Mesodermal cell (in vitro differentiated cells): Measurements from ENCODE around the gene TMED10.
A peak's percentile ranks its signal among the peaks of the same experiment; 100 is the strongest.
"Not testable (repeated sequence)": the region's sequence is repeated elsewhere in the genome, so short reads cannot be mapped to it uniquely, and the experiment has no call there.

ENCODE experiments used
- H3K27ac ChIP-seq: 2 replicates; pipeline ENCODE4 v1.7.0; 2013; ENCODE audit warnings: mild to moderate bottlenecking, low read depth, low read length, moderate library complexity; ENCODE audit not compliant: severe bottlenecking
- H3K36me3 ChIP-seq: 2 replicates; pipeline ENCODE4 v1.7.1; 2013; ENCODE audit warnings: mild to moderate bottlenecking, low read length, moderate library complexity; ENCODE audit not compliant: control insufficient read depth, insufficient read depth
- H3K4me1 ChIP-seq: one replicate; pipeline ENCODE4 v1.7.1; 2013; ENCODE audit warnings: mild to moderate bottlenecking, low read length; ENCODE audit not compliant: insufficient read depth, control insufficient read depth, poor library complexity, severe bottlenecking
- H3K4me3 ChIP-seq: 2 replicates; pipeline ENCODE4 v1.7.0; 2013; ENCODE audit warnings: low read length, control low read depth, mild to moderate bottlenecking; ENCODE audit not compliant: insufficient read depth, poor library complexity, severe bottlenecking; ENCODE audit errors: extremely low read depth
- H3K9me3 ChIP-seq: 2 replicates; pipeline ENCODE4 v1.7.1; 2013; ENCODE audit warnings: mild to moderate bottlenecking, low read length, moderate library complexity; ENCODE audit not compliant: control insufficient read depth
- WGBS, 2 experiments: methylation state at CpG; one replicate each; pipeline ENCODE4 v1.1.5; 2013; ENCODE audit warnings: missing lambda C conversion rate in 2 of 2; ENCODE audit not compliant: insufficient coverage in 2 of 2; 5-methylcytosine and 5-hydroxymethylcytosine counted together

Gene TMED10

DNA sequence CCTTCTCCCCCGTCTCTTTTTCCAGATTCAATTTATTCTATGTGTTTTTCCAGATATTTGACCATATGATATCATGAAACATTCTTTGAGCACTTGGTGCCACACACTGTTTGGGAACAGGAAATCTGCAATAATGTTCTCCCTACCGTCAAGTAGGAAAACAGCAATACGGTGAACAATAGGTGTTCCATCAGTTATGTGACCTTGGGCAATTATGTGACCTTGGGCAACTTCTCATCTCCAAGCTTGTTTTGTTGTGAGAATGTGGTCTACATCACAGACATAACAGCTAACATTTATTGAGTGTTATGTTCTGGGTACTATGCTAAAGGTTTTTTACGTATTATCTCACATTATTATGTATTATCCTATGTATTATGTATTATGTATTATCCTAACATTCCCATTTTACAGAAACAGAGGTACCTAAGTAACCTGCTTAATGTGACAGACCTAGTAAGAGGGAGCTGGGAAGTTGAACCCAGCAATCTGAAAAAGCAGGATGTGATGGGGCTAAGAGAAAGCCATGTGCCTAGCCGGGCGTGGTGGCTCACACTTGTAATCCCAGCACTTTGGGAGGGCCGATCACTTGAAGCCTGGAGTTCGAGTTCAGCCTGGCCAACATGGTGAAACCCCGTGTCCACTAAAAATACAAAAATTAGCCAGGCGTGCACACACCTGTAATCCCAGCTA, 48.4 kb downstream of the TMED10 start:
- Histone ChIP-seq H3K36me3 (peaks cover 30% of the 10 kb centered on the region), H3K4me3 (peak overlapping the region; percentile 59), H3K27ac (no peak overlapping the region), H3K9me3 (no peaks in the 10 kb centered on the region), H3K4me1 (peaks cover 19% of the 10 kb centered on the region)
- 95 to 96% methylated on average over 6 to 8 of the region's 10 CpGs for WGBS, 2 experiments

DNA sequence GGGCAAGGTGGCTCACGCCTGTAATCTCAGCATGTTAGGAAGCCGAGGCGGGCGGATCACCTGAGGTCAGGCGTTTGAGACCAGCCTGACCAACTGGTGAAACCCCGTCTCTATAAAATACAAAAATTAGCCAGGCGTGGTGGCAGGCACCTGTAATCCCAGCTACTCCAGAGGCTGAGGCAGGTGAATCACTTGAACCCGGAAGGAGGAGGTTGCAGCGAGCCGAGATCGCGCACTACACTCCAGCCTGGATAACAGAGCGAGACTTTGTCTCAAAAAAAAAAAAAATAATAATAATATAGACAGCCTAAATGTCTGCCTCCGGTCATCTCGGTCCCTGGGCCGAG, 49.0 kb downstream of the TMED10 start:
- Histone ChIP-seq H3K27ac (peak overlapping the region; percentile 86), H3K36me3 (peaks cover 28% of the 10 kb centered on the region), H3K4me1 (peaks cover 19% of the 10 kb centered on the region), H3K4me3 (peak overlapping the region; percentile 59)
- not testable (repeated sequence) for H3K9me3 ChIP-seq
- 58 to 76% methylated on average over 8 to 10 of the region's 16 CpGs for WGBS, 2 experiments

DNA sequence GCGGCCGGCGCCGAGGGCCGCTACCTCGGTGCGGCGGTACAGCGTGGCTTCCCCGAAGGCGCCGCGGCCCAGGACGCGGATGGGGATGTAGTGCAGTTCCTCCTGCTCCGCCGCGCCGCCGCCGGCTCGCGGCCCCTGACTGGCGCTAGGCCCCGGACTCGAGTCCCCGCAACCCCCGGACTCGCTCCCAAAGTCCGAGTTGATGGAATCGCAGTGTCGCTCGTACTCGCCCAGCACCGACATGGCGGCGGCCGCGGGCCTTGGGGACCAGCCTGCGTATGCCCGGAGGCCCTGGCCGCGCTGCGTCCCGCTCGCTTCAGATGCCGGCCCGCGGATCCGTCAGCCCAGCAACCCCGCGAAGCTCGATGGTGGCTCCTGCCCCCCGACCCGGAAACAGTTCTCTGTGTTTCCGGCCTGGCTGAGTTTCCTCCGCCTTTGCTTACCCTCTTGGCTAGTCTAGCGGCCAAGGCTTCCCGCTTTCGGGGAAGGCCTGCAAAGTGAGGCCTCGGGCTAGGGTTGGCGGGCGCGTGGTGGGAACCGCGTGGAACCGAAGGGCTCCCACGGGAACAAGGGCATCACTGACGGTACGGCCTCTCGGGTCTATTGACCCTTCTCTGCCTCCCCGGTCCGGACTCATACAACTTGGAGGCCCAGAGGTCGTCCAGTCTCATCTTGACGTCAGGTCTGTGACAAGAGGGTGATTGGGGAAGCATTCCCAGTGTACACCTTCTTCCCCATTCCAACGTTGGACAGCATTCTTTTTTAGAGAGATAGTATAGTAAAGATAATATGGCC, 49.5 kb downstream of the TMED10 start, which contains the start of gene NEK9:
TSS of gene NEK9 (minus strand) at position 370 of the 795 bp plus-strand sequence. CDS start at position 243, 127 bp downstream.
- H3K9me3 ChIP-seq, result no peaks in the 10 kb centered on the region
- H3K36me3 ChIP-seq, result peaks cover 27% of the 10 kb centered on the region
- 3 to 6% methylated on average over 72 to 73 of the region's 76 CpGs for WGBS, 2 experiments

DNA sequence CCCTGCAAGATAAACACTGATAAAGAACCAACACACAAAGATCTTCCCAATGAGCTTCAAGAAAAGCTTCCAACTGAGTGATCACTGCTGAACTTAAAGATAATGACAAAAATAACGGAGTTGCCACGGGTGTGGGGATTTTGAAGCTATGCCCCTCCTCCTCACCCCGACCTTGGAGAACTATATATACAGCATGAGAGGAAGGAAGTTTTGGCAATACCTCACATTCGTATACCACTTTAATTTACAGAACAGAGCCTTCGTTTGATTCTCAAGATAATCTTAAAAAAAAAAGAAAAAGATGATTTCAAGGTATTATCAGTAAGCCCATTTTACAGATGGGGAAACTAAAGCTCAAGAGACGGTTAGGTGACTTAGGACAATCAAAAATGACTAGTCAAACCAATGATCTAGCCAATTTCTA, 50.3 kb downstream of the TMED10 start:
- Histone ChIP-seq H3K4me3 (peak overlapping the region; percentile 59), H3K36me3 (peaks cover 22% of the 10 kb centered on the region), H3K9me3 (no peaks in the 10 kb centered on the region), H3K27ac (peak overlapping the region; percentile 86), H3K4me1 (peaks cover 19% of the 10 kb centered on the region)
- 10% methylated on average over 1 of the region's 6 CpGs; no CpG with 5 or more reads in 1 of the 2 experiments for WGBS, 2 experiments

More for the DNA sequence above, 49.5 kb downstream of the TMED10 start, which contains the start of gene NEK9:
- H3K27ac ChIP-seq, result peak within 1 kb of the TSS; percentile 86
- peaks cover 19% of the 10 kb centered on the region for H3K4me1 ChIP-seq
- peak within 1 kb of the TSS; percentile 59 for H3K4me3 ChIP-seq

DNA sequence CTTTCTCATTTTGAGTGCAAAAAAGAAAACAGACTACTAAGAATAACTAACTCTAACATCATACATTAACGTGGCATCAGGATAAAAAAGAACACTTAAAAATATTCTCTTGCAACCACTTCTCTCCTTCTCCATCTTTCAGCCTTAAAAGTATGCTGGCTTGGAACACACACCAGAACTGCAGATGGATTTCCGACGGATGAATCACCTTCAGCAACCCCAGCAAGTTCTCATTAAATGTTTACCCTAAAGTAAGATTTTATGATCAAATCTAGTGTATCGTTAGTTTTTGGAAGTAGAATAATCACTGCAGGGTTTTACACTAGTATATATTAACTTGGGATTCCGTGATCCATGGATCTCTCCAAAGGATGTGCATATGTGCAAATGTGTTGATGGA, 50.8 kb downstream of the TMED10 start:
- H3K27ac ChIP-seq, result peak overlapping the region; percentile 86
- no peaks in the 10 kb centered on the region for H3K9me3 ChIP-seq
- peak overlapping the region; percentile 59 for H3K4me3 ChIP-seq
- H3K36me3 ChIP-seq, result peaks cover 20% of the 10 kb centered on the region
- WGBS, 2 experiments, result 86 to 89% methylated on average over 1 to 2 of the region's 5 CpGs
- peaks cover 19% of the 10 kb centered on the region for H3K4me1 ChIP-seq

DNA sequence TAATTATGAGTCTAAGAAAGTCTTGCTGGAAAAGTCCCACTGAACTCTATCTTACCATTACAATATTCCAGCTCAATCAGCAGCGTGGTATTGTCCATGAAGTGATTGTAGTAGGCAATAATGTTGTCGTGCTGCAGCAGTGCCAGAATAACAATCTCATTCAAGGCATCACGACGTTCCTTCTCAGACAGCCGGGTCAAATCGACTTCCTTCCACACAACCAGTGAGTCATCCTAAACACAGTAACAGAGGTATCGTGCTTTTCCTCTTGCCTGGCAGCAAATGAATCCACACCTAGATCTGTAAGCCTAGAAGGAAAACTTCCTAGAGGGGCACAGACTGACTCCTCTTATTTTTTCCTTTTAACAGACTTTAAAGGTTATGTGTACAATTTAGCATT, 52.4 kb downstream of the TMED10 start:
- H3K4me1 ChIP-seq, result peaks cover 19% of the 10 kb centered on the region
- peak overlapping the region; percentile 23 for H3K27ac ChIP-seq
- no peaks in the 10 kb centered on the region for H3K9me3 ChIP-seq
- H3K4me3 ChIP-seq, result no peak overlapping the region
- H3K36me3 ChIP-seq, result peaks cover 22% of the 10 kb centered on the region
- WGBS, 2 experiments, result 43 to 77% methylated on average over 3 to 5 of the region's 7 CpGs

DNA sequence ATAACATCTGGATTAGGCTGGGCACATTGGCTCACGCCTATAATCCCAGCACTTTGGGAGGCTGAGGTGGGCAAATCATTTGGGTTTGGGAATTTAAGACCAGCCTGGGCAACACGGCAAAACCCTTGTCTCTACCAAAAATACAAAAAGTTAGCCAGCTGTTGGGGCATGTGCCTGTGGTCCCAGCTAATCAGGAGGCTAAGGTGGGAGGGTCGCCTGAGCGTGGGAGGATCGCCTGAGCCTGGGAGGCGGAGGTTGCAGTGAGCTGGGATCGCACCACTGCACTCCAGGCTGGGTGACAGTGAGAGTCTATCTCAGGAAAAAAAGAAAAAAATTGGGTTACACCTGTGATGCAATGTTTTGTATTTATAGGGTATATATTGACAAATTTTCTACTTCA, 54.9 kb downstream of the TMED10 start:
- peaks cover 19% of the 10 kb centered on the region for H3K4me1 ChIP-seq
- H3K9me3 ChIP-seq, result no peaks in the 10 kb centered on the region
- WGBS, 2 experiments, result 93 to 96% methylated on average over 6 of the region's 7 CpGs

DNA sequence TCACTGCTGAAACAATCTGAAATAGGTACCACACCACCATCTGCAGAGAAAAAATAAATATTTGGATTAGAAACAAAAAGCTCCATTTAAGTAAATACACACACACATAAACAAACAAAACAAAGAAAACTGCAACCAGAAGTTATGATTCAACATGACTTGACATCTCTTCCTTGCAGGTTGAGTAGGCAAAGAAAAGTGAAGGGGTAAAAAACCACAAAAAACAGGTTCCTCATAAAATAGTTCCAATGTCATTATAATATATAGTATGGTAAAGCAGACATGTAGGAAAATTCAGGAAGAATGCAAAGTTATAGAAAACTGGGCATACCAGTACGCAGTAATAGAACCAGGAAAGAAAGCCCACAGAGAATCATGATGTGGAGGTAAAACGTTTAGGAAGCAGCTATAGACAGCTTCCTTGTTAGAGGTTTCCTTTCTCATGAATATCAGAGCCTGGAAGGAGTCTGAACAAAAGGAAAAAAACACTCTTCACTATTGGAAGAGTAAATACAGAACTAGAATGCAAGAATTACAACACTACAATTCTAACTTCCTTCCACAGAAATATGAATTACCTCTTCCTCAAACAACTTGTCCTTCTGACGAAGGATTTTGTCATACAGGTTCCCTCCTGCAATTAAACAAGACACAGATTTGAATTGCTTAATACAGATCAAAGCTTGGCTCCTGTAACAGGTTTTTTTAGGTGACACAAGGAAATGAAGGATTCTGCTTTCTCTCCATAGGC, 55.7 kb downstream of the TMED10 start:
- Histone ChIP-seq H3K4me3 (no peak overlapping the region), H3K9me3 (no peaks in the 10 kb centered on the region), H3K36me3 (peaks cover 40% of the 10 kb centered on the region), H3K4me1 (peaks cover 16% of the 10 kb centered on the region), H3K27ac (no peak overlapping the region)
- 83% methylated on average over 2 of the region's 3 CpGs; no CpG with 5 or more reads in 1 of the 2 experiments for WGBS, 2 experiments

More for the DNA sequence above, 54.9 kb downstream of the TMED10 start:
- H3K4me3 ChIP-seq, result no peak overlapping the region
- H3K27ac ChIP-seq, result no peak overlapping the region
- H3K36me3 ChIP-seq, result peaks cover 33% of the 10 kb centered on the region

DNA sequence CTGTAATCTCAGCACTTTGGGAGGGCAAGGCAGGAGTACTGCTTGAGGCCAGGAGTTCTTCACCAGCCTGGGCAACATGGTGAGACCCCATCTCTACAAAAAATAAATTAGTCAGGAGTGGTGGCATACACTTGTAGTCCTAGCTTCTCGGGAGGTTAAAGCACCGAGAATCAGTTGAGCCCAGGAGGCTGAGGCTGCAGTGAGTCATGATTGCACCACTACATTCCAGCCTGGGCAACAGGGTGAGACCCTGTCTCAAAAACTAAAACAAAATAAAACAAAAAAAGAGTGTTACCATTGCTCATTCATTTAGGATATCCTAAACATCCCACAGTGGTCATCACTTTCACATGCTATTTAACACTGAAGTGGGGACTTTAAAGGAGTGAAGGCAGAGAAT, 57.4 kb downstream of the TMED10 start:
- H3K4me1 ChIP-seq, result peaks cover 4% of the 10 kb centered on the region
- no peaks in the 10 kb centered on the region for H3K9me3 ChIP-seq
- 87 to 100% methylated on average over 2 of the region's 2 CpGs for WGBS, 2 experiments
- peaks cover 47% of the 10 kb centered on the region for H3K36me3 ChIP-seq
- H3K27ac ChIP-seq, result no peak overlapping the region
- H3K4me3 ChIP-seq, result no peak overlapping the region

DNA sequence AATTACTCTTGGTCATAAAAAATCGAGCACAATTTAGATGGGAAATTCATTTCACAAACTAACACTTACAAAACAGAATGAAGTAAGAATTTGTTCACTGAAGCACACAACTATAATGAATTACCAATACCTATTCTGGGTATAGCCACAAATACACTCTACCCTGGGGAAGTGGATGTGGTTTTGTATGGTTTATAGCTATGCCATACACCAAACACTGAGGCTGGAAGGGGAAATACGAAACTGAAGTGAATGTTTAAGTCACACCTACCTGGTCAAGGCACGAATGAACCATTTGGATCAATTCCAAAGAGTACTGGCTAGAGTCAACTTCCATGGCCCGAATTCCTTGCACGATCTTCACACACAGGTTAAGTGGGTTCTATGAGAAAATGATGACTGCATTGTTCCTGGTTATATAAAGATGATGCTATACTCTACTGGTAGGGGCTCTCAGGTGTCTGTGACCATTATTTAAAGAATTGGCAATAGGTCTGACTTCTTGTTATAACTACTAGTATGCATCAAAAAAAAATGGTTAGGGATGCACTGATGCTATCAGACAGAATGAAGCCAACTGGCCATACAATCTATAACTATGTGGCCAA, 62.4 kb downstream of the TMED10 start:
- no peak overlapping the region for H3K4me3 ChIP-seq
- WGBS, 2 experiments, result 93 to 96% methylated on average over 4 of the region's 5 CpGs
- H3K27ac ChIP-seq, result no peak overlapping the region
- no peaks in the 10 kb centered on the region for H3K4me1 ChIP-seq
- H3K9me3 ChIP-seq, result no peaks in the 10 kb centered on the region
- peaks cover 84% of the 10 kb centered on the region for H3K36me3 ChIP-seq
